GM10847 (cell line): ENCODE data around the gene NUDT16.

Experiments
- POLR2A ChIP-seq: IDR thresholded peaks from 2 replicates; pipeline ENCODE4 v1.6.1; 2011; ENCODE audit not compliant: insufficient read length; ENCODE audit errors: extremely low read depth

Gene NUDT16

GRCh38 chr3:131370935-131371687, 10.5 kb upstream of the NUDT16 start:
- no peak for TF ChIP-seq POLR2A

- no peak for TF ChIP-seq POLR2A
These were observed 9.9 kb upstream of the NUDT16 start for GRCh38 chr3:131371688-131372066.

- TF ChIP-seq POLR2A, result no peak
These were observed 6.8 kb upstream of the NUDT16 start for GRCh38 chr3:131374741-131375140.

GRCh38 chr3:131386429-131387165, 5.0 kb downstream of the NUDT16 start:
- TF ChIP-seq POLR2A, result no peak

GRCh38 chr3:131387796-131388489, 6.4 kb downstream of the NUDT16 start:
- no peak for TF ChIP-seq POLR2A

GRCh38 chr3:131388490-131388799, 6.9 kb downstream of the NUDT16 start:
- no peak for TF ChIP-seq POLR2A

- no peak for TF ChIP-seq POLR2A
These were observed 8.8 kb downstream of the NUDT16 start for GRCh38 chr3:131390331-131390730.

- no peak for TF ChIP-seq POLR2A
These were observed 11.5 kb downstream of the NUDT16 start for GRCh38 chr3:131393051-131393450.

GRCh38 chr3:131393868-131394267, 12.3 kb downstream of the NUDT16 start:
- no peak for TF ChIP-seq POLR2A

GRCh38 chr3:131394400-131394799, 12.8 kb downstream of the NUDT16 start:
- TF ChIP-seq POLR2A, result no peak

GRCh38 chr3:131396170-131396569, 14.6 kb downstream of the NUDT16 start:
- no peak for TF ChIP-seq POLR2A

GRCh38 chr3:131397889-131398288, 16.3 kb downstream of the NUDT16 start:
- no peak for TF ChIP-seq POLR2A

GRCh38 chr3:131401978-131402377, 20.4 kb downstream of the NUDT16 start:
- TF ChIP-seq POLR2A, result no peak

- no peak for TF ChIP-seq POLR2A
These were observed 20.9 kb downstream of the NUDT16 start for GRCh38 chr3:131402391-131403039.

- no peak for TF ChIP-seq POLR2A
These were observed 21.8 kb downstream of the NUDT16 start for GRCh38 chr3:131403216-131403895.
